HG02642 (cell line): ENCODE data around the gene TMEM86A.
A peak's percentile ranks its signal among the peaks of the same experiment; 100 is the strongest.
"Not testable (repeated sequence)": the region's sequence is repeated elsewhere in the genome, so short reads cannot be mapped to it uniquely, and the experiment has no call there.

Experiments
- ATAC-seq: cut with Tn5 transposase; IDR thresholded peaks from one replicate; pipeline ENCODE4 v1.9.1; 2021; ENCODE audit warnings: mild to moderate bottlenecking; ENCODE audit not compliant: unreplicated experiment, poor library complexity

Gene TMEM86A

GRCh38 chr11:18698341-18699268 is at the start of gene TMEM86A:
TMEM86A (plus strand) TSS chr11:18698779; CDS start chr11:18698887, 108 bp downstream.
- peak; percentile 96 for ATAC-seq

GRCh38 chr11:18650353-18650752 is 48.2 kb upstream of the TMEM86A start:
- no peak for ATAC-seq

DNA sequence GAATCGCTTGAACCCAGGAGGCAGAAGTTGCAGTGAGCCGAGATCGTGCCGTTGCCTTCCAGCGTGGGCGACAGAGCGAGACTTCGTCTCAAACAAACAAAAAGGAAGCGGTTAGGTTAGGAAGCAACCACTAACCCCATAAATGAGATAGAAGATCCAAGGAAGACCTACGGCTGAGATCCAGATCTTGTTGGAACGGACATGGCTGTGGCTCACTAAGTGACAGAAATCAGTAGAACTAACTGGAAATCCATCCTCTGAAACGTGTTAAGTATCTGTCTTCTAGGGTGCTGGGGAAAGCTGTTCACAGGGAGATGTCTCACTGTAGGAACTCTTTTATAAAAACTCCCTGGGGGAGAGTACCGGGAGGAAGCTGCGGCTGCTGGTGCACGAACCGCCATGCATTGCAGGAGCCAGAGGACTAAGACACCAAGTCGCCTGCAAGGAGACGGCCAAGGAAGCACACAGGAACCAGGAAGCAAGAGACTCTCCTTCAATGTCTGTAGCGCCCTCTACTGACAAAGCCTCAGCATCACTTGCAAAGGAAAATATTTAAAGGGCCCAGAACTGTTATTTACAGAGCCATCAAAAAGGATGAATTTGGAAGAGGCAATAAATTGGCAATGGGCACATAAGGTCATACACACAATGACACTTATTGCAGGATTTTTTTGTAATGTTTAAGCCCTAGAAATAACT is 47.6 kb upstream of the TMEM86A start:
- ATAC-seq: no peak

DNA sequence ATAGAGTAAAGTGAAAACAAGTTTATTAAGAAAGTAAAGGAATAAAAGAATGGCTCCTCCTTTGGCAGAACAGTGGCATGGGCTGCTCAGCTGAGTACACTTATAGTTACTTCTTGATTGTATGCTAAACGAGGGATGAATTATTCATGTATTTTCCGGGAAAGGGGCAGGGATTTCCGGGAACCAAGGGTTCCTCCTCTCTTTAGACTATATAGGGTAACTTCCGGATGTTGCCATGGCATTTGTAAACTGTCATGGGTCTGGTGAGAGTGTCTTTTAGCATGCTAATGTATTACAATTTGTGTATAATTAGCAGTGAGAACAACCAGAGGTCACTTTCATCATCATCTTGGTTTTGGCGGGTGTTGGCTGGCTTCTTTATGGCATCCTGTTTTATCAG is 40.9 kb upstream of the TMEM86A start:
- ATAC-seq: no peak

- ATAC-seq: not testable (repeated sequence)
Measured at GRCh38 chr11:18665353-18665872, 33.2 kb upstream of the TMEM86A start.

DNA sequence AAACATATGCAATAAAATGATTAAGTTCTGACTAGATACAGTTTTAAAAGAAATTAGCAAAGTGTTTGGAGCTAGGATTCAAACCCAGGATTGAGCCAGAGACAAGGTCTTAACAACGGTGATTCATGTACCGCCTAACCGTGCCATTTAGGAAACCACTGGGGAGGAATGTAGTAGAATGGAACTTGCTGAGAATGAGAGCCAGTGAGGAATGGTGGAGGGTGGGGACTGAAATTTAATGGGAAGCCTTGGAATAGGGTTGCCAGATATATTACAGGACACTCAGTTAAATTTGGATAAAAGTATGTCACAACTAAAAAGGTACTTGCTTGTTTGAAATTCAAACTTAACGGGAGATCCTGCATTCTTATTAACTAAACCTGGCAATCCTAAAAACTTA is 30.4 kb upstream of the TMEM86A start:
- no peak for ATAC-seq

GRCh38 chr11:18669219-18669596 is 29.4 kb upstream of the TMEM86A start:
- no peak for ATAC-seq

- ATAC-seq: no peak
Measured at GRCh38 chr11:18669711-18670110, 28.9 kb upstream of the TMEM86A start.

DNA sequence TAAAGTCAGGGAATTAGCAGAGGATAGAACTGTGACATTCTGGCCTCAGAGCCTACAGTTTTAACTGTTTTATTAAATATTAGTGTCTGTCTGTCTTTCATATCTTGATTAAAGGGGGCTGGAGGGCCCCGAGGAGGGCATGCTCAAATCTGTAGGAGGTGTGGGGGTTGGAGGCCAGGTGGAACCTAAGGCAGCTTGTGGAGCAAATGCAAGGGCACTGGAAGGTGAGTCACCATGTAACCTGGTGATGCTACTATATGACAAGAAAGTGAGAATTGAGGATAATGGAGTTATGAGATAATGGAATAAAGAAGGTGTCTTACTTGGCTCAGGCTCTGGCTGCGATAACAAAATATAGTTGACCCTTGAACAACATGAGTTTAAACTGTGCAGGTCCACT is 27.3 kb upstream of the TMEM86A start:
- ATAC-seq: no peak

- not testable (repeated sequence) for ATAC-seq
Measured at GRCh38 chr11:18672209-18672608, 26.4 kb upstream of the TMEM86A start.

GRCh38 chr11:18676803-18677202 is 21.8 kb upstream of the TMEM86A start:
- no peak for ATAC-seq

DNA sequence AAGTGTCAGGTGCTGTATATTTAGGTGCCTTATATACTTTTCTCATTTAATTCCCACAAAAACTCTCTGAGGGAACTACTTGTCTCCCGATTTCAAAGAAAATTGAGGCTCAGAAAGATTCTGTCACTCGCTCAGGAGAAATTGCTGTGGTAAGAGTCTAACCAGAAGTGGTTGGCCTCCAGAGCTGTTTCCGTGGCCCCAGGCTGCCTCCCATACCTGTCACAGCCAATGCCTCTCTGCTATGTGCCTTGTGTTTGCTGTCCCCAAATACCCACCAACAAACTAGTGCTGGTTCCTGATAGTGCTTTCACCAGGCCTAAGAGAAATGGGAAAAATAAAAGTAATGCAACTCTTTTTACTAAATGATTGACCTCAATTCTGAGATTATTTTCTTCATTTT is 21.0 kb upstream of the TMEM86A start:
- ATAC-seq: no peak

DNA sequence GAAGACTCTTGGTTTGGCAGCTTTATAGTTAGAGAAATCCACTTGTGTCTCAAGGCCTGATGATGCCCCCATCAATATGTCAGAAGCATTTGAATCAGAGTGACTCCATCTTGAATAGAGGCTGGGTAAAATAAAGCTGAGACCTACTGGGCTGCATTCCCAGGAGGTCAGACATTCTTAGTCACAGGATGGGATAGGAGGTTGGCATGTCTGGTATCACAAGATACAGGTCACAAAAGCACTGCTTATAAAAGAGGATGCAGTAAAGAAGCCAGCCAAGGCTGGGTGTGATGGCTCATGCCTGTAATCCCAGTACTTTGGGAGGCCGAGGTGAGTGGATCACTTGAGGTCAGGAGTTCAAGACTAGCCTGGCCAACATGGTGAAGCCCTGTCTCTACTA is 16.6 kb upstream of the TMEM86A start:
- not testable (repeated sequence) for ATAC-seq

- ATAC-seq: no peak
Measured at GRCh38 chr11:18682466-18682865, 16.1 kb upstream of the TMEM86A start.

- no peak for ATAC-seq
Measured at GRCh38 chr11:18684267-18684666, 14.3 kb upstream of the TMEM86A start.

- ATAC-seq: not testable (repeated sequence)
Measured at GRCh38 chr11:18691467-18692140, 7.0 kb upstream of the TMEM86A start.

DNA sequence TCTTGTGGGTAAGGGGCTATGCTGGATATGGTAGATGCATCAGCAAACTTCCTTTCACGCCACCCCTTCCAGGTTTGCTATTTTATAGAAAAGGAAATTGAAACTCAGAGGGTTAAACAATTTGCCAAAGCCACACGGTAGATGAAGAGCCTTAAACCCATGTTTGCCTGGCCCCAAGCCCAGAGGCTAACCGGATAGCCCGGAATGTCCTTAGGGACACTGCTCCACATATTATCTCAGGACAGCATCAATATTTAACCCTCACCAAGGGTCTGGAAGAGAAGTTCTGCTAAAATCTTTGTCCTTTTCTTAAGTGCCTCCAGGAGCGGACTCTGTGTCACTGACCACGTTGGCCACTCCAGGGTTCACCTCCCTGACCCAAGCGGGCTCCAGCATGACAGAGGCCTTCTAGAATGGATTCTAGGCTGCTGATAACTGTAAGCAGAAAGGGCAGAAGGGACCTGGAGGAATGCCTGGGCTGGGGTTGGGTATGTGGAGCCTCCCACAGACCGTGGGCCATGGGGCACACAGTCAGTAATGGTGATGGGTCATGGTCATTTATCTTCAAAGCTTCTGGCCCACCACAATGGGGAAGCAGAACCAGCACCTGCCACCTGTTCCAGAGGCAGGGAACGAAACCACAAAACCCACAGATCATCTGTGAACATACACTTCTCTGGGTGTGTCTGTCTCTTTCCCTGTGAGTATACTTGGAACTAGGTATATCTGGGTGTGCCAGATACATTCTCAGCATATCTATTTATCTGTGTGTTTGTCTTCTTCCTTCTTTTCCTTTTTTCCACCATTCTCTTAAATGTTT is 5.4 kb upstream of the TMEM86A start:
- ATAC-seq: no peak

- no peak for ATAC-seq
Measured at GRCh38 chr11:18696638-18697225, 1.8 kb upstream of the TMEM86A start.

- no peak for ATAC-seq
Measured at GRCh38 chr11:18697576-18697975, 1.0 kb upstream of the TMEM86A start.

DNA sequence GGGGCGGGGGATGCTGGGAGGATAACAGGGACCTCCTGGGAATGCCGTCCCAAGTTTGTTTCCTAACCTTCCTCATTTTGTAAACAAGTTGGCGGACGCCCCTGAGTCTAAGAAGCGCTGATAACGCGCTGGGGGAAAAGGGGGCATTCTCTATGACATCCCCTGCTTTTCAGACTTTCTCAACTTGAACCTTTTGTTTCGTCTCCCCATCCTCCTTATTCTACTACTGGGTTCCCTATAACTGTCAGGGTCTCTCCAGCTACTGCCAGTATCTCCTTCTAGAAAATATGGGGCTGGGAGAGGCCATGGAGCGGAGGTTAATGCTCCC is 654 bp downstream of the TMEM86A start:
- no peak for ATAC-seq
